ENCODE results near the gene LARGE1.

- TF ChIP-seq POLR2A (IDR thresholded peaks at IDR 0.05): no peak
- TF ChIP-seq CTCF (IDR thresholded peaks at IDR 0.05): no peak
Observed at GRCh38 chr22:33722816-33723215, 197.5 kb downstream of the LARGE1 start.

Data from uterus (tissue), 2 donors.